Panc1 (cell line): ENCODE data around the gene CALHM6. TPM values are rescaled to one million over a fixed set of nuclear protein-coding genes. Genes with fewer than 3 reads are reported as not detected.

Source experiments
- ATAC-seq: fragments of 200-7000 bp; cut with Tn5 transposase; 2 replicates; pipeline ENCODE4 v1.9.1; 2020; ENCODE audit warnings: mild to moderate bottlenecking, moderate library complexity
- BruUV-seq: library from RNA; stranded (reverse); fragments of 400-500 nt; replicated peaks from 2 replicates; lab custom pipeline; 2021; lab: Mats Ljungman, UMichigan
- CTCF ChIA-PET: fragments of 300-600 bp; sonication (Branson Sonifier 250); formaldehyde crosslinking; loops from one replicate; lab custom pipeline; 2022; ENCODE audit warnings: antibody characterized with exemption; lab: Charles Lee
- POLR2A ChIA-PET: fragments of 300-600 bp; sonication (Branson Sonifier 250); formaldehyde crosslinking; loops from one replicate; lab custom pipeline; 2022; ENCODE audit warnings: antibody characterized with exemption; lab: Charles Lee
- DNase-seq: peaks from one replicate; pipeline ENCODE4 v3.0.0-alpha.2; 2010; ENCODE audit warnings: low read depth, low spot score
- H3K27ac ChIP-seq: 2 replicates; pipeline ENCODE4 v1.5.1; 2011; ENCODE audit warnings: mild to moderate bottlenecking, low read length, inconsistent platforms
- H3K27me3 ChIP-seq: fragments of 200-500 bp; sonication (Bioruptor generic); 2 replicates; pipeline ENCODE4 v1.6.0; 2014; ENCODE audit warnings: low read length, inconsistent platforms; ENCODE audit not compliant: control insufficient read depth, insufficient read depth
- H3K36me3 ChIP-seq: fragments of 200-500 bp; sonication (Bioruptor generic); 2 replicates; pipeline ENCODE4 v1.5.1; 2014; ENCODE audit warnings: inconsistent platforms, mild to moderate bottlenecking, low read length, moderate library complexity; ENCODE audit not compliant: control insufficient read depth, insufficient read depth
- H3K4me1 ChIP-seq: 2 replicates; pipeline ENCODE4 v1.5.1; 2011; ENCODE audit warnings: inconsistent platforms, mild to moderate bottlenecking, low read length, moderate library complexity; ENCODE audit not compliant: control insufficient read depth, insufficient read depth
- H3K4me3 ChIP-seq, 2 experiments: 2 replicates each; pipeline ENCODE4 v1.5.1; 2011 to 2012; ENCODE audit warnings: low read depth in 2 of 2, low read length in 2 of 2, mild to moderate bottlenecking in 2 of 2, inconsistent platforms in 1 of 2, moderate library complexity in 1 of 2
- H3K9me3 ChIP-seq: fragments of 200-500 bp; sonication (Bioruptor generic); 2 replicates; pipeline ENCODE4 v1.5.1; 2014; ENCODE audit warnings: low read depth, mild to moderate bottlenecking, inconsistent platforms, low read length, moderate library complexity; ENCODE audit not compliant: control insufficient read depth, insufficient read depth
- POLR2AphosphoS5 ChIP-seq: IDR thresholded peaks from 2 replicates; pipeline ENCODE4 v1.6.1; 2012; ENCODE audit warnings: mild to moderate bottlenecking, low read depth, low read length, moderate library complexity
- SIN3A ChIP-seq: IDR thresholded peaks from 2 replicates; pipeline ENCODE4 v1.6.1; 2012; ENCODE audit warnings: low read depth, mild to moderate bottlenecking, low read length, moderate library complexity, borderline replicate concordance; ENCODE audit not compliant: insufficient read depth
- TCF7L2 ChIP-seq: IDR thresholded peaks from 2 replicates; pipeline ENCODE4 v1.6.1; 2011; ENCODE audit warnings: mild to moderate bottlenecking, low read depth, low read length, inconsistent platforms
- in situ Hi-C: cut with HindIII; loops from 2 replicates; pipeline ENCODE4 v1.10.0; 2016; ENCODE audit warnings: low sequenced_read_pairs, low pct_unique_long_range_greater_than_20kb
- intact Hi-C: fragments of 100-400 bp; cut with micrococcal nuclease; formaldehyde crosslinking; loops from one replicate; pipeline ENCODE4 v1.10.0; 2022; ENCODE audit not compliant: unreplicated experiment
- total RNA-seq: library from RNA; stranded (reverse); gene quantifications from one replicate; pipeline ENCODE4 v1.2.1, GENCODE V29; 2021; ENCODE audit not compliant: unreplicated experiment
- TF ChIP-seq, protein P1 (sequence below), 2 experiments: IDR thresholded peaks; 2 replicates each; pipeline ENCODE4 v1.6.1; 2011 to 2012; ENCODE audit warnings: low read depth in 2 of 2, control low read depth in 1 of 2, low read length in 1 of 2, mild to moderate bottlenecking in 1 of 2, moderate library complexity in 1 of 2; ENCODE audit not compliant: insufficient read depth in 1 of 2
- TF ChIP-seq, protein P2 (sequence below): fragments of 450-650 bp; IDR thresholded peaks from 2 replicates; pipeline ENCODE4 v1.5.1; 2017; ENCODE audit warnings: mild to moderate bottlenecking

The CALHM6 gene
- total RNA-seq, 1 experiment from 2014 or later: not detected

DNA sequence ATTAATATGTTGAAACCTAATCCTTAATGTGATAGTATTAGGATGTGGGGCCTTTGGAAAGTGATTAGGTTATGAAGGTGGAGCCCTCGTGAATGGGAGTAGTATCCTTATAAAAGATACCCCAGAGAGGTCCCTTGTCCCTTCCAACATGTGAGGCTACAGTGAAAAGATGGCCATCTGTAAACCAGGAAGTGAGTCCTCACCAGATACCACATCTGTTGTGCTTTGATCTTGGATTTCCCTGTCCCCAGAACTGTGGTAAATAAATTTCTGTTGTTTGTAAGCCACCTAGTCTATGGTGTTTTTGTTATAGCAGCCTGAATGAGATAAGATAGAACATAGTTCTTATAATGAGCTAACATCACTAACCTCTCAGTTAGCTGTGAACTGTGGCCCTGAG, 16.6 kb upstream of the CALHM6 start:
- Histone ChIP-seq H3K27me3 (peaks cover 10% of the 10 kb centered on the region), H3K36me3 (no peaks in the 10 kb centered on the region), H3K4me3 (no peak overlapping the region), H3K4me1 (no peaks in the 10 kb centered on the region), H3K9me3 (no peaks in the 10 kb centered on the region), H3K27ac (no peak overlapping the region)
- ChIA-PET CTCF (interaction anchor here (1.1 kb wide), 1 partner anchor 135 kb away, joined by 3 read pairs; no protein-coding TSS in a partner anchor), POLR2A (no interaction called here)
- ATAC-seq: no peak
- TF ChIP-seq, protein P1, sequence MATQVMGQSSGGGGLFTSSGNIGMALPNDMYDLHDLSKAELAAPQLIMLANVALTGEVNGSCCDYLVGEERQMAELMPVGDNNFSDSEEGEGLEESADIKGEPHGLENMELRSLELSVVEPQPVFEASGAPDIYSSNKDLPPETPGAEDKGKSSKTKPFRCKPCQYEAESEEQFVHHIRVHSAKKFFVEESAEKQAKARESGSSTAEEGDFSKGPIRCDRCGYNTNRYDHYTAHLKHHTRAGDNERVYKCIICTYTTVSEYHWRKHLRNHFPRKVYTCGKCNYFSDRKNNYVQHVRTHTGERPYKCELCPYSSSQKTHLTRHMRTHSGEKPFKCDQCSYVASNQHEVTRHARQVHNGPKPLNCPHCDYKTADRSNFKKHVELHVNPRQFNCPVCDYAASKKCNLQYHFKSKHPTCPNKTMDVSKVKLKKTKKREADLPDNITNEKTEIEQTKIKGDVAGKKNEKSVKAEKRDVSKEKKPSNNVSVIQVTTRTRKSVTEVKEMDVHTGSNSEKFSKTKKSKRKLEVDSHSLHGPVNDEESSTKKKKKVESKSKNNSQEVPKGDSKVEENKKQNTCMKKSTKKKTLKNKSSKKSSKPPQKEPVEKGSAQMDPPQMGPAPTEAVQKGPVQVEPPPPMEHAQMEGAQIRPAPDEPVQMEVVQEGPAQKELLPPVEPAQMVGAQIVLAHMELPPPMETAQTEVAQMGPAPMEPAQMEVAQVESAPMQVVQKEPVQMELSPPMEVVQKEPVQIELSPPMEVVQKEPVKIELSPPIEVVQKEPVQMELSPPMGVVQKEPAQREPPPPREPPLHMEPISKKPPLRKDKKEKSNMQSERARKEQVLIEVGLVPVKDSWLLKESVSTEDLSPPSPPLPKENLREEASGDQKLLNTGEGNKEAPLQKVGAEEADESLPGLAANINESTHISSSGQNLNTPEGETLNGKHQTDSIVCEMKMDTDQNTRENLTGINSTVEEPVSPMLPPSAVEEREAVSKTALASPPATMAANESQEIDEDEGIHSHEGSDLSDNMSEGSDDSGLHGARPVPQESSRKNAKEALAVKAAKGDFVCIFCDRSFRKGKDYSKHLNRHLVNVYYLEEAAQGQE (IDR thresholded peaks at IDR 0.05; ENCODE audit: insufficient read depth in 1 of 2, low read depth in 2 of 2, low read length in 1 of 2): no peak
- TF ChIP-seq POLR2AphosphoS5: no peak
- no peak for TF ChIP-seq SIN3A
- TF ChIP-seq, protein P2, sequence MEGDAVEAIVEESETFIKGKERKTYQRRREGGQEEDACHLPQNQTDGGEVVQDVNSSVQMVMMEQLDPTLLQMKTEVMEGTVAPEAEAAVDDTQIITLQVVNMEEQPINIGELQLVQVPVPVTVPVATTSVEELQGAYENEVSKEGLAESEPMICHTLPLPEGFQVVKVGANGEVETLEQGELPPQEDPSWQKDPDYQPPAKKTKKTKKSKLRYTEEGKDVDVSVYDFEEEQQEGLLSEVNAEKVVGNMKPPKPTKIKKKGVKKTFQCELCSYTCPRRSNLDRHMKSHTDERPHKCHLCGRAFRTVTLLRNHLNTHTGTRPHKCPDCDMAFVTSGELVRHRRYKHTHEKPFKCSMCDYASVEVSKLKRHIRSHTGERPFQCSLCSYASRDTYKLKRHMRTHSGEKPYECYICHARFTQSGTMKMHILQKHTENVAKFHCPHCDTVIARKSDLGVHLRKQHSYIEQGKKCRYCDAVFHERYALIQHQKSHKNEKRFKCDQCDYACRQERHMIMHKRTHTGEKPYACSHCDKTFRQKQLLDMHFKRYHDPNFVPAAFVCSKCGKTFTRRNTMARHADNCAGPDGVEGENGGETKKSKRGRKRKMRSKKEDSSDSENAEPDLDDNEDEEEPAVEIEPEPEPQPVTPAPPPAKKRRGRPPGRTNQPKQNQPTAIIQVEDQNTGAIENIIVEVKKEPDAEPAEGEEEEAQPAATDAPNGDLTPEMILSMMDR: no peak; the same call in 1 of the 2 replicates
- TF ChIP-seq TCF7L2: no peak
- DNase-seq: no peak
- BruUV-seq: no TSS peak
- intact Hi-C loops (no loop called here), in situ Hi-C loops (no loop called here)

DNA sequence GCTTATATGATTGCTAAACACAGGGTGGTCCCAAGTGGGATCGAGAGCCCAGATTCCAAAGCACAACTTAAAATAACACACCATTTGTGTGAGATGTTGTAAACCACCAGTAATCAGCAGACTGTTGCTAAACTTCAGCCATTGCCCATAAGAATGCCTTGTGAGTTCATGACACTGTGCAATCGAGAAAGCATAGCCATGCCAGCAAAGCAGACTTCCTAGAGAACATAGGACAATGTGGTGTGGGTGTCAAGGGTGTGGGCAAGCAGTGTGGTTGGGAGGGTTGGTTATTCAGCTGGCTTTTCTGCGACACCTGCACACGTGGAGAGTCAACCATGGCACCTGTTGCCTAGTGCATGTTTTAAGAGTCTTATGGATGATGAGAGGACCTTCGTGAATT, 16.1 kb upstream of the CALHM6 start:
- Histone ChIP-seq H3K27me3 (peaks cover 9% of the 10 kb centered on the region), H3K9me3 (no peaks in the 10 kb centered on the region), H3K4me3 (no peak overlapping the region), H3K36me3 (no peaks in the 10 kb centered on the region), H3K4me1 (no peaks in the 10 kb centered on the region), H3K27ac (no peak overlapping the region)
- in situ Hi-C loops (no loop called here), intact Hi-C loops (no loop called here)
- ATAC-seq: no peak
- CTCF ChIA-PET: interaction anchor here (1.1 kb wide), 1 partner anchor 134 kb away, joined by 3 read pairs; no protein-coding TSS in a partner anchor
- TF ChIP-seq POLR2AphosphoS5 (no peak), TCF7L2 (no peak), SIN3A (no peak)
- TF ChIP-seq, protein P1 (IDR thresholded peaks at IDR 0.05; ENCODE audit: insufficient read depth in 1 of 2, low read depth in 2 of 2, low read length in 1 of 2): no peak
- TF ChIP-seq, protein P2: no peak
- POLR2A ChIA-PET: no interaction called here
- DNase-seq: no peak
- no TSS peak for BruUV-seq
